SK-N-SH treated with all-trans-retinoic acid at 6 μM for 48 hours (cell line): Measurements from ENCODE around the gene SCAMP5.

Experiments used
- ATAC-seq: fragments of 200-7000 bp; cut with Tn5 transposase; 3 replicates; pipeline ENCODE4 v1.9.1; 2020; ENCODE audit warnings: mild to moderate bottlenecking, moderate library complexity
- ARNTL ChIP-seq: fragments of 450-650 bp; formaldehyde crosslinking; IDR thresholded peaks from 2 replicates; pipeline ENCODE4 v1.5.0; 2020; ENCODE audit warnings: low read depth, mild to moderate bottlenecking, moderate library complexity, borderline replicate concordance
- BACH2 ChIP-seq: fragments of 250-450 bp; sonication (Bioruptor Pico); IDR thresholded peaks from 2 replicates; pipeline ENCODE4 v1.9.0; 2021; ENCODE audit warnings: mild to moderate bottlenecking, borderline replicate concordance
- CSDC2 ChIP-seq: fragments of 250-450 bp; sonication (Bioruptor Pico); IDR thresholded peaks from 2 replicates; pipeline ENCODE4 v1.5.0; 2020; ENCODE audit warnings: mild to moderate bottlenecking, moderate library complexity
- CSRNP3 ChIP-seq: fragments of 250-450 bp; sonication (Bioruptor Pico); IDR thresholded peaks from 2 replicates; pipeline ENCODE4 v1.5.1; 2021; ENCODE audit warnings: mild to moderate bottlenecking, moderate library complexity
- GLIS3 ChIP-seq: fragments of 250-450 bp; sonication (Bioruptor Pico); IDR thresholded peaks from 2 replicates; pipeline ENCODE4 v1.5.0; 2020; ENCODE audit warnings: mild to moderate bottlenecking, moderate library complexity
- ISL1 ChIP-seq: fragments of 250-450 bp; sonication (Bioruptor Pico); IDR thresholded peaks from 2 replicates; pipeline ENCODE4 v2.1.2; 2022; ENCODE audit warnings: mild to moderate bottlenecking, moderate library complexity
- OSR1 ChIP-seq: fragments of 250-450 bp; sonication (Bioruptor Pico); IDR thresholded peaks from 2 replicates; pipeline ENCODE4 v1.8.0; 2022; ENCODE audit warnings: moderate library complexity, mild to moderate bottlenecking, inconsistent platforms
- PATZ1 ChIP-seq: fragments of 250-450 bp; sonication (Bioruptor Pico); IDR thresholded peaks from 2 replicates; pipeline ENCODE4 v1.8.0; 2020; ENCODE audit warnings: mild to moderate bottlenecking, moderate library complexity, borderline replicate concordance
- POU6F1 ChIP-seq: fragments of 250-450 bp; sonication (Bioruptor Pico); IDR thresholded peaks from 2 replicates; pipeline ENCODE4 v1.8.0; 2021; ENCODE audit warnings: low read depth, mild to moderate bottlenecking, moderate library complexity, borderline replicate concordance
- RARB ChIP-seq: fragments of 250-450 bp; sonication (Bioruptor Pico); IDR thresholded peaks from 2 replicates; pipeline ENCODE4 v1.8.0; 2021; ENCODE audit warnings: mild to moderate bottlenecking, moderate library complexity
- TCF4 ChIP-seq: fragments of 250-450 bp; sonication (Bioruptor Pico); IDR thresholded peaks from 2 replicates; pipeline ENCODE4 v1.8.0; 2021; ENCODE audit warnings: mild to moderate bottlenecking, moderate library complexity, borderline replicate concordance
- TOX ChIP-seq: fragments of 250-450 bp; sonication (Bioruptor Pico); IDR thresholded peaks from 2 replicates; pipeline ENCODE4 v1.8.0; 2021; ENCODE audit warnings: mild to moderate bottlenecking, moderate library complexity, borderline replicate concordance
- TSHZ2 ChIP-seq: fragments of 250-450 bp; sonication (Bioruptor Pico); IDR thresholded peaks from 2 replicates; pipeline ENCODE4 v1.5.0; 2020; ENCODE audit warnings: mild to moderate bottlenecking, moderate library complexity
- ZNF565 ChIP-seq: fragments of 450-650 bp; formaldehyde crosslinking; conservative IDR thresholded peaks from 2 replicates; pipeline ENCODE4 v1.5.0; 2020; ENCODE audit warnings: low read depth, mild to moderate bottlenecking, moderate library complexity

SCAMP5 gene

GRCh38 chr15:75065467-75065850 is 70.1 kb downstream of the SCAMP5 start:
- no peak for TF ChIP-seq PATZ1 (CRISPR knock-in tag)
- TF ChIP-seq ARNTL (CRISPR knock-in tag) = no peak
- no peak for TF ChIP-seq POU6F1 (CRISPR knock-in tag)
- ATAC-seq = no peak

GRCh38 chr15:75065851-75066509 is 70.6 kb downstream of the SCAMP5 start:
- no peak; the same call in 2 of the 3 replicates for ATAC-seq
- no peak for TF ChIP-seq CSDC2 (CRISPR knock-in tag)
- no peak for TF ChIP-seq TOX
- TF ChIP-seq TSHZ2 (CRISPR knock-in tag) = no peak
- TF ChIP-seq PATZ1 (CRISPR knock-in tag) = no peak
- TF ChIP-seq, all 23 proteins: peak for 0

- TF ChIP-seq ZNF565 (CRISPR knock-in tag) = no peak
- TF ChIP-seq CSRNP3 = no peak
- TF ChIP-seq GLIS3 (CRISPR knock-in tag) = no peak
- no peak for TF ChIP-seq CSDC2 (CRISPR knock-in tag)
- TF ChIP-seq RARB = no peak
- no peak for TF ChIP-seq TCF4 (CRISPR knock-in tag)
- no peak for TF ChIP-seq ISL1
- TF ChIP-seq POU6F1 (CRISPR knock-in tag) = no peak
- TF ChIP-seq BACH2 (CRISPR knock-in tag) = no peak
- no peak for TF ChIP-seq OSR1 (CRISPR knock-in tag)
- no peak; the same call in 2 of the 3 replicates for ATAC-seq
Observed at GRCh38 chr15:75067123-75067830, 71.9 kb downstream of the SCAMP5 start.
